Mesothelial cell of epicardium (in vitro differentiated cells): ENCODE data around the gene SUN2. TPM values are rescaled to one million over a fixed set of nuclear protein-coding genes. Genes with fewer than 3 reads are reported as not detected.
A peak's percentile ranks its signal among the peaks of the same experiment; 100 is the strongest.

Experiments
- DNase-seq, 2 experiments: peaks; one replicate each; pipeline ENCODE4 v3.0.0; 2021; ENCODE audit warnings: low spot score in 2 of 2; ENCODE audit not compliant: unreplicated experiment in 2 of 2
- H3K27ac Mint-ChIP-seq: 2 replicates; pipeline ENCODE4 v1.8.0; 2021; ENCODE audit warnings: mixed read lengths
- H3K27me3 Mint-ChIP-seq: 2 replicates; pipeline ENCODE4 v1.8.0; 2021; ENCODE audit warnings: low read depth, mixed read lengths
- H3K36me3 Mint-ChIP-seq: 2 replicates; pipeline ENCODE4 v1.8.0; 2021; ENCODE audit warnings: mixed read lengths
- H3K4me1 Mint-ChIP-seq: 2 replicates; pipeline ENCODE4 v1.8.0; 2021; ENCODE audit warnings: mixed read lengths
- H3K4me3 Mint-ChIP-seq: 2 replicates; pipeline ENCODE4 v1.8.0; 2021; ENCODE audit warnings: mild to moderate bottlenecking, moderate library complexity, mixed read lengths
- H3K9me3 Mint-ChIP-seq: 2 replicates; pipeline ENCODE4 v1.8.0; 2021; ENCODE audit warnings: mixed read lengths
- total RNA-seq: library from RNA; stranded (reverse); gene quantifications from 3 replicates; pipeline ENCODE4 v1.2.1, GENCODE V29; 2021
- TF ChIP-seq, protein P1 (sequence below): fragments of 200-600 bp; sonication (generic); IDR thresholded peaks from one replicate; pipeline ENCODE4 v1.5.0; 2021; ENCODE audit warnings: antibody characterized with exemption; ENCODE audit not compliant: unreplicated experiment

Gene SUN2
- total RNA-seq, 1 donor from 2014 or later, result 61.2 TPM

DNA sequence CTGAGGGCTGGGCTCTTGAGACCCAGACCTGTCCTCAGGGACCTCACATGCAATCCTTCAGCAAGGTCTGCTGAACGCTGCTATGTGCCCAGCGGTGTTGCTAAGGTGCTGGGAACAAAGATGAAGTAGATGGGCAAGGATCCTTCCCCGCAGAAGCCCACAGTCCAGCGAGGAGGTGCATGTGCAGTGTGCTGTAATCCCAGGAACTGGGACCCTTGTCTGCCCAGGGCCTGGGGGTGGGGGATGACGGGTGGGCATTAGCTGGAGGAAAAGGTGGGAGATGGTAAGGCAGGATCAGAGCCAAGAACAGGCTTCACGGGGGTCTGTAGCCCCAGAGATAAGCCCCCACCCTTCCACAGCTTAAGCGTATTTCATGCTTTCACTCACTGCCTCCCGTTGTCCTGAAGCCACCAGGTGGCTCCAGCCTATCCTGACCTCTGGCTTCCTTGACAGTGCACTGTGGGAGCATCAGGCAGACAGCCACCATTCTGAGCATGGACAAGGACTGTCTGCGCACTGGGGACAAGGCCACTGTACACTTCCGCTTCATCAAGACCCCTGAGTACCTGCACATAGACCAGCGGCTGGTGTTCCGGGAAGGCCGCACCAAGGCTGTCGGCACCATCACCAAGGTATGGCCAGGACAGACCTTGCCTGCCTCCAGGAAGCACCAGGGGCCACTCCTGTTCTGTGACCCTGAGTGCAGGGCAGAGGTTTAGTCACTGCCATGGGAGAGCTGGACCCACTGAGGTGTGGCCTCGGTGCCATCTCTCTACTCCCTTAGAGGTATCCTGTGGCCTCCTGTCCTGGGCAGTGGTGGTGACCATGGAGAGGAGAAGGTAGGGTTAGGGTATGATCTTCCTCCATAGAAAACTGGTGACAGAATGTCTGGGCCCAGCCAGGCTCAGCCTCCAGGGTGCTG lies 28.0 kb downstream of the SUN2 start:
- no peak for DNase-seq
- Mint-ChIP-seq H3K27me3 (no peaks in the 10 kb centered on the region), H3K36me3 (peaks cover 41% of the 10 kb centered on the region), H3K4me1 (no peaks in the 10 kb centered on the region), H3K4me3 (no peak overlapping the region), H3K27ac (no peak overlapping the region), H3K9me3 (no peaks in the 10 kb centered on the region)
- TF ChIP-seq, protein P1, sequence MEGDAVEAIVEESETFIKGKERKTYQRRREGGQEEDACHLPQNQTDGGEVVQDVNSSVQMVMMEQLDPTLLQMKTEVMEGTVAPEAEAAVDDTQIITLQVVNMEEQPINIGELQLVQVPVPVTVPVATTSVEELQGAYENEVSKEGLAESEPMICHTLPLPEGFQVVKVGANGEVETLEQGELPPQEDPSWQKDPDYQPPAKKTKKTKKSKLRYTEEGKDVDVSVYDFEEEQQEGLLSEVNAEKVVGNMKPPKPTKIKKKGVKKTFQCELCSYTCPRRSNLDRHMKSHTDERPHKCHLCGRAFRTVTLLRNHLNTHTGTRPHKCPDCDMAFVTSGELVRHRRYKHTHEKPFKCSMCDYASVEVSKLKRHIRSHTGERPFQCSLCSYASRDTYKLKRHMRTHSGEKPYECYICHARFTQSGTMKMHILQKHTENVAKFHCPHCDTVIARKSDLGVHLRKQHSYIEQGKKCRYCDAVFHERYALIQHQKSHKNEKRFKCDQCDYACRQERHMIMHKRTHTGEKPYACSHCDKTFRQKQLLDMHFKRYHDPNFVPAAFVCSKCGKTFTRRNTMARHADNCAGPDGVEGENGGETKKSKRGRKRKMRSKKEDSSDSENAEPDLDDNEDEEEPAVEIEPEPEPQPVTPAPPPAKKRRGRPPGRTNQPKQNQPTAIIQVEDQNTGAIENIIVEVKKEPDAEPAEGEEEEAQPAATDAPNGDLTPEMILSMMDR, result no peak

DNA sequence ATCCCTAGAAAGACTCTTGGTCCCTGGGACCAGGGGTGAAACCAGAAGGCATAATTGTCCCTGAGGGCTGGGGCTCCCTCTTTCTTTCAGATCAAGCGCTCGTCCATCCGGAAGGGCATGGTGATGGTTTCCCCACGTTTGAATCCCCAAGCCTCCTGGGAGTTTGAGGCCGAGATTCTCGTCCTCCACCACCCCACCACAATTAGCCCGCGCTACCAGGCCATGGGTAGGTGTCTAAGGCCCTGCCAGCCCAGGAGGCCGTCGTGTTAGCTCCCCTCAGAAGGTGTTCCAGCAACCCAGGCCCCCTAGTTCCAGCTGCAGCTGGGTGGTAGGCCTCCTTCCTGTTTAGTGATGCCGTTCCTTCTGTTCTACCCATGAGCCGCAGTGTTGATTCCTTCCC lies 28.7 kb downstream of the SUN2 start:
- H3K27me3 Mint-ChIP-seq, result no peaks in the 10 kb centered on the region
- TF ChIP-seq, protein P1, result no peak
- DNase-seq, result no peak
- H3K9me3 Mint-ChIP-seq, result no peaks in the 10 kb centered on the region
- H3K27ac Mint-ChIP-seq, result no peak overlapping the region
- H3K36me3 Mint-ChIP-seq, result peaks cover 43% of the 10 kb centered on the region
- no peaks in the 10 kb centered on the region for H3K4me1 Mint-ChIP-seq
- no peak overlapping the region for H3K4me3 Mint-ChIP-seq

DNA sequence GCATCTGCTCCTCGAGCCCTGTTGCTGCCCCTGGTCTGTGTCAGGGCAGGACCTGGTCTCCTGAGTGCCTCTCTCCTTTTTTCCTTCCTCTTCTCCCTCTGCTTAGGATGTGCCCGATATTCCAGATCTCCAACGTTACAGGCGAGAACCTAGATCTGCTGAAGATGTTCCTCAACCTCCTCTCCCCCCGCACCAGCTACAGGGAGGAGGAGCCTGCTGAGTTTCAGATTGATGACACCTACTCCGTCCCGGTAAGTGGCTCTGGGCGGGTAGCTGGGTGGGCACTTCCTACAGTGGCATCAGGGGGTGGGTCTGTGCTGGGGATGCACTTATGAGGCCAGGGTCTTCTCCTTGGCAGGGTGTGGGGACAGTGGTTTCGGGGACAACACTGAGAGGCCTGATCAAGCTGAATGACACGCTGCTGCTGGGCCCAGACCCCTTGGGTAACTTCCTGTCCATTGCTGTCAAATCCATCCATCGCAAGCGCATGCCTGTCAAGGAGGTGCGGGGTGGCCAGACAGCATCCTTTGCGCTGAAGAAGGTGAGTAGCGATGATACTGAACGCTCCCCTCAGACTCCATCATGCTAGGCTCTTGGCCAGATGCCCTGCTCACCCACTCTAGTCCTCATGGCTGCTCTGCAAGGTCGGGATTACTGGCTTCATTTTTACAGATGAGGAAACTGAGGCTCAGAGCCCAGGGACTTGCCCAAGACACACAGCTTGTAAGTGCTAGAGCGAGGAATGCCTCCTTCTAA lies 29.7 kb downstream of the SUN2 start:
- TF ChIP-seq, protein P1, result no peak
- Mint-ChIP-seq H3K27me3 (no peaks in the 10 kb centered on the region), H3K36me3 (peaks cover 51% of the 10 kb centered on the region), H3K4me1 (no peaks in the 10 kb centered on the region), H3K4me3 (no peak overlapping the region), H3K9me3 (no peaks in the 10 kb centered on the region), H3K27ac (no peak overlapping the region)
- DNase-seq, result no peak

DNA sequence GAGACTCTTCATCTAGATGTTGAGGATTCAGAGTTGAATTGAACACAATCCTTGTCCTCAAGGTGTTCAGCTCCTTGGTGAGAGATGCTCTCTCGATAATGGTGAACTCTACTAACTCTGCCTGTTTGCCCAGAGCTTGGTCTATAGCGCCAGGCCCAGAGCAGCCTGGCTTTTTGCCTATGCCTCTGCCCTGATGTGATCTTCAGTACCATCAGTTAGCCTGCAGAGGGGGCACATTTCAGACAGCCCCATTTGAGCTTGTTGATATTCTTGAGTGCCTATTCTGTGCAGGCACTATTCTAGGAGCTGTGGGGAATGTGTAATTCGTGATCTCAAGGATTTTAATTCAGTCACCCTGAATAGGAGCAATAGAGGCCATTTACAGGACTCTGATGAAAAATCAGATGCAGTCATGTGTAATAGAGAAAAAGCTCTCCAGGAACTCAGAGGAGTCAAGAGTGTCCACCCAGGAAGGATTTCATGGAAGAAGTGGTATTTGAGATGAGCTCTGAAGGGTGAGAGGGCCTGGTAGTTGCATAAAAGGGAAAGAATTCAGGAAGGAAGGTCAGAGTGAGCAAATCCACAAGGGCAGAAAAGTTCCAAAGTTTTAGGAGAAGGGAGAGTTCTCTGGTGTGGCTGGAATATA lies 30.7 kb downstream of the SUN2 start:
- no peaks in the 10 kb centered on the region for H3K4me1 Mint-ChIP-seq
- no peak for DNase-seq
- H3K36me3 Mint-ChIP-seq, result peaks cover 50% of the 10 kb centered on the region
- no peak overlapping the region for H3K27ac Mint-ChIP-seq
- H3K9me3 Mint-ChIP-seq, result no peaks in the 10 kb centered on the region
- H3K4me3 Mint-ChIP-seq, result no peak overlapping the region
- TF ChIP-seq, protein P1, result peak; percentile 43
- no peaks in the 10 kb centered on the region for H3K27me3 Mint-ChIP-seq

DNA sequence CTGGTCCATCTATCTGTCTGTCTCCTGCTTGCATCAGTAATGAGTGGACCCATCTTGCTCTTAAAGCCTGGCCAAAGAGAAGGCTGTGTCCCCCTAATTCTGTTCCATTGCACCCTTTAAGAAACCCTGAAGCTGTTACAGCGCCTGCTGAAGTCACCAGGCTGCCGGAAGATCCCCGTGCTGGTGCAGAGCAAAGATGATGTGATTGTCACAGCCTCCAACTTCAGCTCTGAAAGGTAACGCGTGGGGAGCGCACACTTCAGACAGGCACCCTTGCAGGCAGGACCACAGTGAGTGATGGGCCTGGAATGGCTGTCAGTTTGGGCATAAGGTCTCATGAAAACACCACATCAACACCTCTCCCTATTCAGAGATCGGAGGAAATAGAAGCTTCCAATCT lies 31.6 kb downstream of the SUN2 start:
- Mint-ChIP-seq H3K27me3 (no peaks in the 10 kb centered on the region), H3K36me3 (peaks cover 47% of the 10 kb centered on the region), H3K9me3 (no peaks in the 10 kb centered on the region), H3K4me3 (no peak overlapping the region), H3K27ac (no peak overlapping the region), H3K4me1 (no peaks in the 10 kb centered on the region)
- TF ChIP-seq, protein P1, result no peak
- DNase-seq, result no peak
